ENCODE data around the gene TMEM185A.
A peak's percentile ranks its signal among the peaks of the same experiment; 100 is the strongest.
"Not testable (repeated sequence)": the region's sequence is repeated elsewhere in the genome, so short reads cannot be mapped to it uniquely, and the experiment has no call there.

Gene TMEM185A

GRCh38 chrX:149631234-149632165, at the start of gene TMEM185A:
TSS of gene TMEM185A (minus strand) at chrX:149631792. CDS start at chrX:149631580, 212 bp downstream.
- peak; percentile 61 for DNase-seq (ENCODE audit: low spot score)

- no peak for DNase-seq (ENCODE audit: low spot score)
These were observed 49.6 kb upstream of the TMEM185A start for GRCh38 chrX:149681182-149681581.

GRCh38 chrX:149679164-149679678, 47.6 kb upstream of the TMEM185A start:
- DNase-seq (ENCODE audit: low spot score), result not testable (repeated sequence)

GRCh38 chrX:149675554-149675953, 44.0 kb upstream of the TMEM185A start:
- DNase-seq (ENCODE audit: low spot score), result not testable (repeated sequence)

- DNase-seq (ENCODE audit: low spot score), result not testable (repeated sequence)
These were observed 43.5 kb upstream of the TMEM185A start for GRCh38 chrX:149675088-149675487.

- not testable (repeated sequence) for DNase-seq (ENCODE audit: low spot score)
These were observed 29.0 kb upstream of the TMEM185A start for GRCh38 chrX:149660613-149661012.

GRCh38 chrX:149656260-149656884, 24.8 kb upstream of the TMEM185A start:
- DNase-seq (ENCODE audit: low spot score), result not testable (repeated sequence)

GRCh38 chrX:149652232-149652981, 20.8 kb upstream of the TMEM185A start:
- DNase-seq (ENCODE audit: low spot score), result no peak

- DNase-seq (ENCODE audit: low spot score), result no peak
These were observed 18.6 kb upstream of the TMEM185A start for GRCh38 chrX:149650162-149650561.

- no peak for DNase-seq (ENCODE audit: low spot score)
These were observed 17.3 kb upstream of the TMEM185A start for GRCh38 chrX:149648932-149649331.

- DNase-seq (ENCODE audit: low spot score), result no peak
These were observed 15.9 kb upstream of the TMEM185A start for GRCh38 chrX:149647505-149647904.

- DNase-seq (ENCODE audit: low spot score), result no peak
These were observed 11.9 kb upstream of the TMEM185A start for GRCh38 chrX:149643496-149643895.

GRCh38 chrX:149641835-149642234, 10.2 kb upstream of the TMEM185A start:
- DNase-seq (ENCODE audit: low spot score), result no peak

- no peak for DNase-seq (ENCODE audit: low spot score)
These were observed 9.8 kb upstream of the TMEM185A start for GRCh38 chrX:149641432-149641831.

- no peak for DNase-seq (ENCODE audit: low spot score)
These were observed 8.0 kb upstream of the TMEM185A start for GRCh38 chrX:149639568-149639967.

GRCh38 chrX:149638860-149639259, 7.3 kb upstream of the TMEM185A start:
- no peak for DNase-seq (ENCODE audit: low spot score)

- no peak for DNase-seq (ENCODE audit: low spot score)
These were observed 1.9 kb upstream of the TMEM185A start for GRCh38 chrX:149633511-149633910.

- no peak for DNase-seq (ENCODE audit: low spot score)
These were observed 835 bp downstream of the TMEM185A start for GRCh38 chrX:149630681-149631233.

GRCh38 chrX:149629730-149630387, 1.7 kb downstream of the TMEM185A start:
- DNase-seq (ENCODE audit: low spot score), result peak; percentile 1

GRCh38 chrX:149628768-149629167, 2.8 kb downstream of the TMEM185A start:
- DNase-seq (ENCODE audit: low spot score), result no peak

- no peak for DNase-seq (ENCODE audit: low spot score)
These were observed 3.3 kb downstream of the TMEM185A start for GRCh38 chrX:149628280-149628679.

All from NAMALWA (cell line).